HepG2 (cell line): ENCODE results near the gene SMIM44. TPM values are rescaled to one million over a fixed set of nuclear protein-coding genes. Genes with fewer than 3 reads are reported as not detected.
A peak's percentile ranks its signal among the peaks of the same experiment; 100 is the strongest.

Experiments
- ARID3A ChIP-seq: IDR thresholded peaks from 2 replicates; pipeline ENCODE4 v1.6.1; 2012; ENCODE audit warnings: low read depth, low read length, improper control_type of control experiment
- DPF2 ChIP-seq: sonication (generic); formaldehyde crosslinking; IDR thresholded peaks from 2 replicates; pipeline ENCODE4 v1.4.0; 2020; ENCODE audit warnings: mild to moderate bottlenecking, low read depth, missing genetic modification reagents, borderline replicate concordance
- DRAP1 ChIP-seq: IDR thresholded peaks from 2 replicates; pipeline ENCODE4 v1.6.1; 2016; ENCODE audit warnings: missing genetic modification reagents, missing compliant biosample characterization
- ELF1 ChIP-seq: sonication (generic); formaldehyde crosslinking; IDR thresholded peaks from 2 replicates; pipeline ENCODE4 v1.4.0; 2020; ENCODE audit warnings: missing genetic modification reagents
- HIVEP1 ChIP-seq: sonication (generic); formaldehyde crosslinking; IDR thresholded peaks from 2 replicates; pipeline ENCODE4 v1.4.0; 2020; ENCODE audit warnings: mild to moderate bottlenecking, missing genetic modification reagents
- KAT2B ChIP-seq: fragments of 150-350 bp; IDR thresholded peaks from 2 replicates; pipeline ENCODE4 v1.6.1; 2014; ENCODE audit warnings: low read depth, low read length, borderline replicate concordance
- KLF16 ChIP-seq, 2 experiments: sonication (generic) in 1 of 2; formaldehyde crosslinking in 1 of 2; IDR thresholded peaks; 2 replicates each; pipeline versions ENCODE4 v1.6.1 to v1.8.0; 2016 to 2023; ENCODE audit warnings: missing genetic modification reagents in 2 of 2, missing compliant biosample characterization in 1 of 2
- RFX3 ChIP-seq: IDR thresholded peaks from 2 replicates; pipeline ENCODE4 v1.6.1; 2016; ENCODE audit warnings: missing biosample characterization, missing genetic modification reagents
- SMAD1 ChIP-seq: sonication (generic); formaldehyde crosslinking; IDR thresholded peaks from 2 replicates; pipeline ENCODE4 v1.4.0; 2020; ENCODE audit warnings: missing genetic modification reagents, low read depth, mild to moderate bottlenecking, borderline replicate concordance
- ZBTB14 ChIP-seq: sonication (generic); formaldehyde crosslinking; IDR thresholded peaks from 2 replicates; pipeline ENCODE4 v1.4.0; 2020; ENCODE audit warnings: missing genetic modification reagents
- ZMYM4 ChIP-seq: sonication (generic); formaldehyde crosslinking; IDR thresholded peaks from 2 replicates; pipeline ENCODE4 v1.8.1; 2023; ENCODE audit warnings: mild to moderate bottlenecking, missing genetic modification reagents
- ZNF577 ChIP-seq: sonication (generic); formaldehyde crosslinking; IDR thresholded peaks from 2 replicates; pipeline ENCODE4 v1.4.0; 2020; ENCODE audit warnings: mild to moderate bottlenecking, low read depth, missing genetic modification reagents, borderline replicate concordance
- ZNF597 ChIP-seq: sonication (generic); formaldehyde crosslinking; IDR thresholded peaks from 2 replicates; pipeline ENCODE4 v1.5.0; 2020; ENCODE audit warnings: missing genetic modification reagents
- ZNF619 ChIP-seq: sonication (generic); formaldehyde crosslinking; IDR thresholded peaks from 2 replicates; pipeline ENCODE4 v1.4.0; 2020; ENCODE audit warnings: mild to moderate bottlenecking, missing genetic modification reagents
- ZNF816 ChIP-seq: sonication (generic); formaldehyde crosslinking; IDR thresholded peaks from 2 replicates; pipeline ENCODE4 v1.8.0; 2022; ENCODE audit warnings: missing genetic modification reagents, mild to moderate bottlenecking, borderline replicate concordance
- ZNF891 ChIP-seq: sonication (generic); formaldehyde crosslinking; IDR thresholded peaks from 2 replicates; pipeline ENCODE4 v1.5.0; 2020; ENCODE audit warnings: mild to moderate bottlenecking, missing genetic modification reagents
- ZSCAN12 ChIP-seq: sonication (generic); formaldehyde crosslinking; IDR thresholded peaks from 2 replicates; pipeline ENCODE4 v1.9.0; 2021; ENCODE audit warnings: mild to moderate bottlenecking, missing genetic modification reagents
- polyA plus RNA-seq, 8 experiments: library from polyadenylated mRNA; depleted of rRNA in 3 of 8; stranded (reverse) in 7 of 8; unstranded in 1 of 8; fragments of >200 nt; fragmentation: Illumina TruSeq in 4 of 8; extraction: Trizol in 4 of 8; gene quantifications; 2 replicates each; pipeline versions ENCODE4 v1.2.1 to v1.2.3, GENCODE V29; 2011 to 2016; ENCODE audit warnings: low read depth in 4 of 8, missing spikeins in 1 of 8, mixed read lengths in 1 of 8; ENCODE audit not compliant: insufficient read depth in 1 of 8
- total RNA-seq, 5 experiments: library from RNA; depleted of rRNA; stranded (reverse); fragments of >200 nt; fragmentation: Illumina TruSeq; extraction: Trizol; gene quantifications; 2 replicates each; pipeline ENCODE4 v1.2.3, GENCODE V29; 2016; ENCODE audit warnings: low read depth in 1 of 5
- TF ChIP-seq, protein P1 (sequence below): IDR thresholded peaks from 2 replicates; pipeline ENCODE4 v1.6.1; 2016; ENCODE audit warnings: mild to moderate bottlenecking
- TF ChIP-seq, protein P2 (sequence below): sonication (generic); formaldehyde crosslinking; IDR thresholded peaks from 2 replicates; pipeline ENCODE4 v1.4.0; 2020; ENCODE audit warnings: missing genetic modification reagents
- TF ChIP-seq, protein P3 (sequence below): sonication (generic); formaldehyde crosslinking; IDR thresholded peaks from 2 replicates; pipeline ENCODE4 v1.4.0; 2020; ENCODE audit warnings: missing genetic modification reagents

Gene SMIM44
- total and polyA plus RNA-seq, 2 of the 13 experiments (the other 11 are each of a cell fraction or from before 2014, with no cell fraction given): not detected

GRCh38 chr19:3505598-3506383, 22.6 kb upstream of the SMIM44 start, which contains the start of gene FZR1 (continued):
- peak; percentile 64; the same call in 1 of the 2 replicates for TF ChIP-seq ZMYM4 (CRISPR knock-in tag)
- TF ChIP-seq, protein P1, sequence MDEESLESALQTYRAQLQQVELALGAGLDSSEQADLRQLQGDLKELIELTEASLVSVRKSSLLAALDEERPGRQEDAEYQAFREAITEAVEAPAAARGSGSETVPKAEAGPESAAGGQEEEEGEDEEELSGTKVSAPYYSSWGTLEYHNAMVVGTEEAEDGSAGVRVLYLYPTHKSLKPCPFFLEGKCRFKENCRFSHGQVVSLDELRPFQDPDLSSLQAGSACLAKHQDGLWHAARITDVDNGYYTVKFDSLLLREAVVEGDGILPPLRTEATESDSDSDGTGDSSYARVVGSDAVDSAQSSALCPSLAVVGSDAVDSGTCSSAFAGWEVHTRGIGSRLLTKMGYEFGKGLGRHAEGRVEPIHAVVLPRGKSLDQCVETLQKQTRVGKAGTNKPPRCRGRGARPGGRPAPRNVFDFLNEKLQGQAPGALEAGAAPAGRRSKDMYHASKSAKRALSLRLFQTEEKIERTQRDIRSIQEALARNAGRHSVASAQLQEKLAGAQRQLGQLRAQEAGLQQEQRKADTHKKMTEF (CRISPR knock-in tag): peak; percentile 67
- TF ChIP-seq SMAD1 (CRISPR knock-in tag): no peak
- TF ChIP-seq ARID3A: peak; percentile 26; the same call in 1 of the 2 replicates
- no peak for TF ChIP-seq ZNF577 (CRISPR knock-in tag)
- peak; percentile 96 for TF ChIP-seq ELF1 (CRISPR knock-in tag)
- TF ChIP-seq, protein P2, sequence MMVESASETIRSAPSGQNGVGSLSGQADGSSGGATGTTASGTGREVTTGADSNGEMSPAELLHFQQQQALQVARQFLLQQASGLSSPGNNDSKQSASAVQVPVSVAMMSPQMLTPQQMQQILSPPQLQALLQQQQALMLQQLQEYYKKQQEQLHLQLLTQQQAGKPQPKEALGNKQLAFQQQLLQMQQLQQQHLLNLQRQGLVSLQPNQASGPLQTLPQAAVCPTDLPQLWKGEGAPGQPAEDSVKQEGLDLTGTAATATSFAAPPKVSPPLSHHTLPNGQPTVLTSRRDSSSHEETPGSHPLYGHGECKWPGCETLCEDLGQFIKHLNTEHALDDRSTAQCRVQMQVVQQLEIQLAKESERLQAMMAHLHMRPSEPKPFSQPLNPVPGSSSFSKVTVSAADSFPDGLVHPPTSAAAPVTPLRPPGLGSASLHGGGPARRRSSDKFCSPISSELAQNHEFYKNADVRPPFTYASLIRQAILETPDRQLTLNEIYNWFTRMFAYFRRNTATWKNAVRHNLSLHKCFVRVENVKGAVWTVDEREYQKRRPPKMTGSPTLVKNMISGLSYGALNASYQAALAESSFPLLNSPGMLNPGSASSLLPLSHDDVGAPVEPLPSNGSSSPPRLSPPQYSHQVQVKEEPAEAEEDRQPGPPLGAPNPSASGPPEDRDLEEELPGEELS (CRISPR knock-in tag): 0 out of 2 replicates have a peak, but pooled peaks have one; percentile 23
- 0 out of 2 replicates have a peak, but pooled peaks have one; percentile 48 for TF ChIP-seq ZNF619 (CRISPR knock-in tag)
- TF ChIP-seq DPF2 (CRISPR knock-in tag): no peak
- TF ChIP-seq ZNF597 (CRISPR knock-in tag): 0 out of 2 replicates have a peak, but pooled peaks have one; percentile 18
- TF ChIP-seq ZSCAN12 (CRISPR knock-in tag): peak; percentile 26; the same call in 1 of the 2 replicates
- 0 out of 2 replicates have a peak, but pooled peaks have one; percentile 43 for TF ChIP-seq ZNF891 (CRISPR knock-in tag)
- peak; percentile 89 for TF ChIP-seq ZBTB14 (CRISPR knock-in tag)
- no peak for TF ChIP-seq ZNF816 (CRISPR knock-in tag)
- peak; percentile 49; the same call in 1 of the 2 replicates for TF ChIP-seq DRAP1 (CRISPR knock-in tag)
- peak; percentile 60 for TF ChIP-seq KAT2B
- peak in 1 of 2 experiments; percentile 68; a peak in 2 of 4 replicates for TF ChIP-seq KLF16 (CRISPR knock-in tag; IDR thresholded peaks at IDR 0.05)
- peak; percentile 99 for TF ChIP-seq RFX3 (CRISPR knock-in tag)
- TF ChIP-seq HIVEP1 (CRISPR knock-in tag): 0 out of 2 replicates have a peak, but pooled peaks have one; percentile 41
- TF ChIP-seq, protein P3, sequence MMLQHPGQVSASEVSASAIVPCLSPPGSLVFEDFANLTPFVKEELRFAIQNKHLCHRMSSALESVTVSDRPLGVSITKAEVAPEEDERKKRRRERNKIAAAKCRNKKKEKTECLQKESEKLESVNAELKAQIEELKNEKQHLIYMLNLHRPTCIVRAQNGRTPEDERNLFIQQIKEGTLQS (CRISPR knock-in tag): peak; percentile 7; the same call in 1 of the 2 replicates
